WTC11 (cell line): ENCODE measurements around the gene SLC11A1.

Experiments
- CREB1 ChIP-seq: sonication (generic); formaldehyde crosslinking; IDR thresholded peaks from 2 replicates; pipeline ENCODE4 v1.8.0; 2023; ENCODE audit warnings: mild to moderate bottlenecking, missing genetic modification reagents
- ESRRA ChIP-seq: sonication (generic); formaldehyde crosslinking; IDR thresholded peaks from 2 replicates; pipeline ENCODE4 v1.8.1; 2022; ENCODE audit warnings: mild to moderate bottlenecking, missing genetic modification reagents, borderline replicate concordance
- KAT7 ChIP-seq: sonication (generic); formaldehyde crosslinking; IDR thresholded peaks from 2 replicates; pipeline ENCODE4 v1.8.1; 2023; ENCODE audit warnings: missing genetic modification reagents, mild to moderate bottlenecking, borderline replicate concordance
- MYBL2 ChIP-seq: sonication (generic); formaldehyde crosslinking; IDR thresholded peaks from 2 replicates; pipeline ENCODE4 v1.8.1; 2023; ENCODE audit warnings: mild to moderate bottlenecking, moderate library complexity, missing genetic modification reagents
- NFYB ChIP-seq: sonication (generic); formaldehyde crosslinking; conservative IDR thresholded peaks from 2 replicates; pipeline ENCODE4 v1.8.0; 2022; ENCODE audit warnings: low read depth, missing genetic modification reagents
- TCF7 ChIP-seq: sonication (generic); formaldehyde crosslinking; IDR thresholded peaks from 2 replicates; pipeline ENCODE4 v1.8.0; 2022; ENCODE audit warnings: mild to moderate bottlenecking, low read depth, missing genetic modification reagents, moderate library complexity
- ZNF138 ChIP-seq: sonication (generic); formaldehyde crosslinking; conservative IDR thresholded peaks from 2 replicates; pipeline ENCODE4 v1.8.1; 2022; ENCODE audit warnings: mild to moderate bottlenecking, moderate library complexity, missing genetic modification reagents
- TF ChIP-seq, protein P1 (sequence below): sonication (generic); formaldehyde crosslinking; IDR thresholded peaks from 2 replicates; pipeline ENCODE4 v1.8.0; 2022; ENCODE audit warnings: mild to moderate bottlenecking, missing genetic modification reagents
- TF ChIP-seq, protein P2 (sequence below): fragments of 200-600 bp; IDR thresholded peaks from 2 replicates; pipeline ENCODE4 v1.8.0; 2022; ENCODE audit warnings: antibody characterized with exemption

DNA sequence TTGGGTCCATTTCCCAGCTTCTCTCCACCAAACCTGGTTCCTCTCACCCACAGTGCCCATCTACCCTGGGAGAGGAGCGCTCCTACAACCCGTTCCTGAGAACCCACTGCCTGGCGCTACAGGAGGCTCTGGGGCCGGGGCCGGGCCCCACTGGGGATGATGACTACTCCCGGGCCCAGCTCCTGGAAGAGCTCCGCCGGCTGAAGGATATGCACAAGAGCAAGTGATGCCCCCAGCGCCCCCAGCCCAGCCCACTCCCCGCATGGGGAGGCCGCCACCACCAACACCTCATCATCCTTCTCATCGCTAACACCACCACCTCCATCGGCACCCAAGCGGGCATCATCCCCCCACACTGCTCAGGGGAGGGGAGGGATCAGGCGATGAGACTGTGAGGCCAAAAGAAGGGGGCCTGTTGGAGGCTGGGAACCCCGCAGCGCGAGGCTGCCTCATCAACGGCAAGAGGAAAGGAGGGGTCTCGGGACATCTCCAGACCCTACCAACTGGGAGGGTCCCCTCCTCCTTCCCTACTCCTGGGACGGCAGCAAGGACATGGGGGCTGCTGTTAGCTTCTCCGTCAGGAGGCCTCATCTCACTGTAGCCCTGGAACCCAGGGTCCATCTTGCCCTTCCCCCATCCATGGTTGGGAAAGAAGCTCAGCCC is 37.2 kb upstream of the SLC11A1 start:
- TF ChIP-seq, protein P1, sequence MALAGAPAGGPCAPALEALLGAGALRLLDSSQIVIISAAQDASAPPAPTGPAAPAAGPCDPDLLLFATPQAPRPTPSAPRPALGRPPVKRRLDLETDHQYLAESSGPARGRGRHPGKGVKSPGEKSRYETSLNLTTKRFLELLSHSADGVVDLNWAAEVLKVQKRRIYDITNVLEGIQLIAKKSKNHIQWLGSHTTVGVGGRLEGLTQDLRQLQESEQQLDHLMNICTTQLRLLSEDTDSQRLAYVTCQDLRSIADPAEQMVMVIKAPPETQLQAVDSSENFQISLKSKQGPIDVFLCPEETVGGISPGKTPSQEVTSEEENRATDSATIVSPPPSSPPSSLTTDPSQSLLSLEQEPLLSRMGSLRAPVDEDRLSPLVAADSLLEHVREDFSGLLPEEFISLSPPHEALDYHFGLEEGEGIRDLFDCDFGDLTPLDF (CRISPR knock-in tag): no peak
- TF ChIP-seq ZNF138 (CRISPR knock-in tag) (no peak), TCF7 (CRISPR knock-in tag) (no peak), CREB1 (no peak), ESRRA (CRISPR knock-in tag) (no peak), NFYB (no peak), KAT7 (CRISPR knock-in tag) (no peak), MYBL2 (no peak)
- TF ChIP-seq, protein P2, sequence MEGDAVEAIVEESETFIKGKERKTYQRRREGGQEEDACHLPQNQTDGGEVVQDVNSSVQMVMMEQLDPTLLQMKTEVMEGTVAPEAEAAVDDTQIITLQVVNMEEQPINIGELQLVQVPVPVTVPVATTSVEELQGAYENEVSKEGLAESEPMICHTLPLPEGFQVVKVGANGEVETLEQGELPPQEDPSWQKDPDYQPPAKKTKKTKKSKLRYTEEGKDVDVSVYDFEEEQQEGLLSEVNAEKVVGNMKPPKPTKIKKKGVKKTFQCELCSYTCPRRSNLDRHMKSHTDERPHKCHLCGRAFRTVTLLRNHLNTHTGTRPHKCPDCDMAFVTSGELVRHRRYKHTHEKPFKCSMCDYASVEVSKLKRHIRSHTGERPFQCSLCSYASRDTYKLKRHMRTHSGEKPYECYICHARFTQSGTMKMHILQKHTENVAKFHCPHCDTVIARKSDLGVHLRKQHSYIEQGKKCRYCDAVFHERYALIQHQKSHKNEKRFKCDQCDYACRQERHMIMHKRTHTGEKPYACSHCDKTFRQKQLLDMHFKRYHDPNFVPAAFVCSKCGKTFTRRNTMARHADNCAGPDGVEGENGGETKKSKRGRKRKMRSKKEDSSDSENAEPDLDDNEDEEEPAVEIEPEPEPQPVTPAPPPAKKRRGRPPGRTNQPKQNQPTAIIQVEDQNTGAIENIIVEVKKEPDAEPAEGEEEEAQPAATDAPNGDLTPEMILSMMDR: no peak
